AG04450 (cell line): Measurements from ENCODE around the gene SAMD11. TPM values are rescaled to one million over a fixed set of nuclear protein-coding genes. Genes with fewer than 3 reads are reported as not detected.
"Not testable (repeated sequence)": the region's sequence is repeated elsewhere in the genome, so short reads cannot be mapped to it uniquely, and the experiment has no call there.

ENCODE experiments used
- CTCF ChIA-PET: fragments of 300-600, 350-600 bp; formaldehyde crosslinking; extraction: SDS; loops from one replicate; lab custom pipeline; 2022; ENCODE audit warnings: antibody characterized with exemption, inconsistent platforms; lab: Charles Lee
- POLR2A ChIA-PET: fragments of 350-600 bp; formaldehyde crosslinking; extraction: SDS; loops from one replicate; lab custom pipeline; 2021; ENCODE audit warnings: antibody characterized with exemption, inconsistent platforms; lab: Yijun Ruan, JAX
- DNase-seq: peaks from one replicate; pipeline ENCODE4 v3.0.0-alpha.2; 2011; ENCODE audit warnings: low read depth, low spot score
- H3K27ac ChIP-seq: one replicate; pipeline ENCODE4 v1.5.1; 2012; ENCODE audit warnings: low read depth, low read length, control low read depth
- H3K27me3 ChIP-seq: one replicate; pipeline ENCODE4 v1.6.0; 2012; ENCODE audit warnings: low read length; ENCODE audit not compliant: control insufficient read depth, insufficient read depth
- H3K4me3 ChIP-seq: 2 replicates; pipeline ENCODE4 v1.5.1; 2011; ENCODE audit warnings: mild to moderate bottlenecking, low read depth, low read length, control low read depth
- H3K9me3 ChIP-seq: 2 replicates; pipeline ENCODE4 v1.5.1; 2012; ENCODE audit warnings: low read length; ENCODE audit not compliant: control insufficient read depth, insufficient read depth
- polyA plus RNA-seq: library from polyadenylated mRNA; depleted of rRNA; stranded (reverse); fragments of >200 nt; gene quantifications from 2 replicates; pipeline ENCODE4 v1.2.3, GENCODE V29; 2011
- TF ChIP-seq, protein P1 (sequence below): IDR thresholded peaks from 2 replicates; pipeline ENCODE4 v1.5.1; 2011; ENCODE audit warnings: low read depth, low read length, control low read depth, inconsistent platforms

Gene SAMD11
- polyA plus RNA-seq, 1 experiment: 1.6 TPM

DNA sequence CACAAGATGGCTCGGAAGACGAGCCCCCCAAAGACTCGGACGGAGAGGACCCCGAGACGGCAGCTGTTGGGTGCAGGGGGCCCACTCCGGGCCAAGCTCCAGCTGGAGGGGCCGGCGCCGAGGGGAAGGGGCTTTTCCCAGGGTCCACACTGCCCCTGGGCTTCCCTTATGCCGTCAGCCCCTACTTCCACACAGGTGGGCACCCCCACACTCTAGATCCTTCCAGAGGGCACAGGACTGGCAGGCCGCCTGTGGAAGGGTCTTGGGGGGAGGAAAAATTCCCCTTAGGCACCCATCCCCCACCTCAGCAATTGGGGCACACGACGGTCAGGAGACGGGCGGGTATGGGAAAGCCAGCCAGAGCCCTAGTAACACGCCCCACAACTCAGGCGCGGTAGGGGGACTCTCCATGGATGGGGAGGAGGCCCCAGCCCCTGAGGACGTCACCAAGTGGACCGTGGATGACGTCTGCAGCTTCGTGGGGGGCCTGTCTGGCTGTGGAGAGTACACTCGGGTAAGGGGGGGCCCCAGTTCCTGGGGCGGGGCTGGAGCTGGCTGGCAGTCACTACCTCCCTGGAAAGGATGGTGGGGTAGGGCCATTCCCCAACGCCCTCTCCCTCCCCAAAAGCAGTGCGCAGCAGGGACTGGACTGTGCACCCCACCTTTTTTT lies 19.3 kb downstream of the SAMD11 start:
- no peak for DNase-seq
- Histone ChIP-seq H3K4me3 (peak overlapping the region; percentile 35), H3K27ac (no peak overlapping the region), H3K27me3 (no peaks in the 10 kb centered on the region), H3K9me3 (no peaks in the 10 kb centered on the region; the same call in 1 of the 2 replicates)
- TF ChIP-seq, protein P1, sequence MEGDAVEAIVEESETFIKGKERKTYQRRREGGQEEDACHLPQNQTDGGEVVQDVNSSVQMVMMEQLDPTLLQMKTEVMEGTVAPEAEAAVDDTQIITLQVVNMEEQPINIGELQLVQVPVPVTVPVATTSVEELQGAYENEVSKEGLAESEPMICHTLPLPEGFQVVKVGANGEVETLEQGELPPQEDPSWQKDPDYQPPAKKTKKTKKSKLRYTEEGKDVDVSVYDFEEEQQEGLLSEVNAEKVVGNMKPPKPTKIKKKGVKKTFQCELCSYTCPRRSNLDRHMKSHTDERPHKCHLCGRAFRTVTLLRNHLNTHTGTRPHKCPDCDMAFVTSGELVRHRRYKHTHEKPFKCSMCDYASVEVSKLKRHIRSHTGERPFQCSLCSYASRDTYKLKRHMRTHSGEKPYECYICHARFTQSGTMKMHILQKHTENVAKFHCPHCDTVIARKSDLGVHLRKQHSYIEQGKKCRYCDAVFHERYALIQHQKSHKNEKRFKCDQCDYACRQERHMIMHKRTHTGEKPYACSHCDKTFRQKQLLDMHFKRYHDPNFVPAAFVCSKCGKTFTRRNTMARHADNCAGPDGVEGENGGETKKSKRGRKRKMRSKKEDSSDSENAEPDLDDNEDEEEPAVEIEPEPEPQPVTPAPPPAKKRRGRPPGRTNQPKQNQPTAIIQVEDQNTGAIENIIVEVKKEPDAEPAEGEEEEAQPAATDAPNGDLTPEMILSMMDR: no peak
- ChIA-PET CTCF (interaction anchor here (0.7 kb wide), 1 partner anchor 38 kb away, joined by 3 read pairs; no protein-coding TSS in a partner anchor), POLR2A (interaction anchor here (0.6 to 1.7 kb wide), 8 partner anchors 9 to 895 kb away, joined by 3 to 12 read pairs (median 6); partner anchors contain the start of genes NOC2L, PLEKHN1 and SAMD11)

DNA sequence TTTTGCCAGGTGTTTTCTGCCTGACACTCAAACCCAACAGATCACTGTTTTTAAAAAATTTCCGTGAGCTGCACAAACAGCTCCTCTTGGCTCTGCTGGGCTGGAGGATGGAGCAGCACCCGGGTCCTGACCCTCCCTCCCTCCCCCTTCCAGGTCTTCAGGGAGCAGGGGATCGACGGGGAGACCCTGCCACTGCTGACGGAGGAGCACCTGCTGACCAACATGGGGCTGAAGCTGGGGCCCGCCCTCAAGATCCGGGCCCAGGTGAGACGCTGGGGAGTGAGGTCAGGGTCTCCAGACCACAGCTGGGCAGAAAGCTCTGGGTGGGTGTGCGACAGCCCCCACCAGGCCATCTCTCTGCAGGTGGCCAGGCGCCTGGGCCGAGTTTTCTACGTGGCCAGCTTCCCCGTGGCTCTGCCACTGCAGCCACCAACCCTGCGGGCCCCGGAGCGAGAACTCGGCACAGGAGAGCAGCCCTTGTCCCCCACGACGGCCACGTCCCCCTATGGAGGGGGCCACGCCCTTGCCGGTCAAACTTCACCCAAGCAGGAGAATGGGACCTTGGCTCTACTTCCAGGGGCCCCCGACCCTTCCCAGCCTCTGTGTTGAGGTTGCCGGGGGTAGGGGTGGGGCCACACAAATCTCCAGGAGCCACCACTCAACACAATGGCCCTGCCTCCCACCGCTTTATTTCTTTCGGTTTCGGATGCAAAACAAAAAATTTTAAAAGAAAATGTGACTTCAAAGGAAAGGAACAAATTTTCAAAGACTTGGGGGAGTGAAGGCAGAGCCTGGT lies 20.0 kb downstream of the SAMD11 start:
- no peak for DNase-seq
- TF ChIP-seq, protein P1: no peak
- Histone ChIP-seq H3K9me3 (no peaks in the 10 kb centered on the region; the same call in 1 of the 2 replicates), H3K27ac (peak overlapping the region; percentile 87), H3K27me3 (no peaks in the 10 kb centered on the region), H3K4me3 (no peak overlapping the region)
- ChIA-PET CTCF (interaction anchor here (1.4 kb wide), 1 partner anchor 39 kb away, joined by 4 read pairs; no protein-coding TSS in a partner anchor), POLR2A (interaction anchor here (0.6 to 1.7 kb wide), 5 partner anchors 23 to 894 kb away, joined by 3 to 12 read pairs (median 9); partner anchors contain the start of gene PLEKHN1)

DNA sequence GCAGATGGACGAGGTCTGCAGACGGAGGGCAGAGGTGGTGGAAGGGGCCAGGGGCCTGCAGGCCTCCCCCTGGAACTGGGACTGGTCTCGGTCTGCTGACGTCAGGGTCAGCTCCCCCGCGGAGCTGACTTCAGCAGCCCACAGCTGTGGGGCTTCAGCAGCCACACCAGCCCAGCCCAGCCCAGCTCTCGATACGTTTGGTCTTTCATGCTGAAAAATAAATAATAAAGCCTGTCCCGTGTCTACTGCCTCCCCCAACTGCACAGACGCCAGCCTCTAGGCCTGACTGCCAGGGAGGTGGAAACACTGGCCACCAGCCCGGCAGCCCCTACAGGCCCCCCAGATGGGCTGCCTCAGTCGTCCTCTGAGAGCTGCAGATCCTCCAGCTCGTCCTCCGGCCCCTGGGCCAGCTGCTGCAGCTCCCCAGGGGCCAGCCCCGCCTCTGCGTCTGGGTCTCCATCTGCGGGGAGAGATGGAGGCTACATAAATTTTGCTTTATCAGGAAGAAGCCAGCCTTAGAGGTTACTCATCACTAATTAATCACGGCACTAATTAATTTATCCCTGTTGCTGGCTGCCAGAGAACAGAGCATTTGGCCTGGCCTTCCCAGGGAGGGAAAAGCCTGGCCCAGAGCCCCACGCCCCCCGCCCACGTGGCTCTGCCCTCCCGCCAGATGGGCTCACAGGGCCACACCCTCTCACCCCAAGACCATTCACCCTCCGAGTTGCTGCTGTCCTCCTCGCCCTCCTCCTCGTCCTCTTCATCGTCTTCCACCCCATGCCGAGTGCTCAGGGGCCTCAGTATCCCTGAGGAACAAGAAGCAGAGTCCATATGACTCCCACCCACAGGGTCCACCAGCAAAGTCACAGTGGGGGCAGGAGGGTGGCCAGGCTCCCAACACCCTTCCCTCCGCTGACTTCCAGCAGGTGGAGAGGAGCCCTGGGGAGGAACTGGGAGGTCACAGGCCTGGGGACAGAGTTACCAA lies 20.9 kb downstream of the SAMD11 start:
- CTCF ChIA-PET: interaction anchor here (1.4 kb wide), 1 partner anchor 40 kb away, joined by 4 read pairs; no protein-coding TSS in a partner anchor
- H3K4me3 ChIP-seq: no peak overlapping the region
- H3K27ac ChIP-seq: peak overlapping the region; percentile 87
- H3K9me3 ChIP-seq: no peaks in the 10 kb centered on the region; the same call in 1 of the 2 replicates
- TF ChIP-seq, protein P1: no peak
- no peaks in the 10 kb centered on the region for H3K27me3 ChIP-seq
- DNase-seq: peak; percentile 55
- POLR2A ChIA-PET: interaction anchor here (0.7 to 1.7 kb wide), 2 partner anchors 22 to 40 kb away, joined by 3 to 12 read pairs; partner anchors contain the start of gene PLEKHN1

DNA sequence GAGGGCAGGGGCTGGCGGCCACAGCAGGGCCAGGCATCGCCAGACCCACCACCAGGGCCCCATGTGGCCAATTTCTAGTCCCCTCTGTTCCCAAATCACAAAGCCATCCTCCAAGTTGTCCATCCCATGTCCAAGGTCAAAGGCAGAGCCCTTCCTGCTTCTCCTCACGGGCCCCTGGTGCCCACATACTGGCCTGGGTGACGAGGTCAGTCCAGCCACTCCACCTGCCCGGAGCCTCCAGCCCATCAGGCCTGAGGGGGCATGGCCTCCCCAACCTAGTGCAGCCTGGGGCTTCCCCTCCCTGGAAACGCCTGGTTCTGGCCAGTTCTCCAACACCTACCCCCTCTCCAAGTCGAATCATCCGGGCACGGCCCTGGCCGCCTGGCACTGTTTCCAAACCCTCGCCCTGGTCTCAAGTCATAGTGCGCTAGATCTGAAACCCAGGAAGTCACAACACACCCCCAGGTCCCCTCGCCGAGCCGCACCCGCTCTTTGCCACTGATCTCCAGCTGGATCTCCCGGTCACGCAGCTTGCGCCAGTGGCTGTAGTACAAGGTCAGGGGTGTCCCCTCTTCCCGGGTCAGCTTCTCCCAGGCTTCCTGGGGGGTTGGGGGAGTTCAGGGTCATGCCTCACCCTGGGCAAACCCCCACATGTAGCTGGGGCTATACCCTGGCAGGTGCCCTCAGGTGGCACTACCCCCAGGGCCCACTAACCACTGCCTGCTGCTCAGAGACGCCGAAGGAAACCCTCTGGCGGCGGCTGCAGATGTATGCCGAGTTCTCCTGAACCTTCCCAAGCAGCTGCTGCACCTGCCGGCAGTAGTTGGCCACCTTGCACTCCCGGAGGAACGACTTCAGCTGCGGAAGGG lies 22.2 kb downstream of the SAMD11 start:
- H3K27ac ChIP-seq: no peak overlapping the region
- POLR2A ChIA-PET: no interaction called here

GRCh38 chr1:946811-947210 lies 23.1 kb downstream of the SAMD11 start:
- POLR2A ChIA-PET, DNase-seq, H3K27me3 ChIP-seq, H3K9me3 ChIP-seq, H3K4me3 ChIP-seq, H3K27ac ChIP-seq: not testable (repeated sequence)
- CTCF ChIA-PET: interaction anchor here (1.0 kb wide), 1 partner anchor 78 kb away, joined by 3 read pairs; no protein-coding TSS in a partner anchor

More for the DNA sequence above, 22.2 kb downstream of the SAMD11 start:
- Histone ChIP-seq H3K9me3 (no peaks in the 10 kb centered on the region; the same call in 1 of the 2 replicates), H3K4me3 (no peak overlapping the region), H3K27me3 (no peaks in the 10 kb centered on the region)
- CTCF ChIA-PET: interaction anchor here (1.0 kb wide), 1 partner anchor 77 kb away, joined by 3 read pairs; no protein-coding TSS in a partner anchor
- DNase-seq: no peak
- TF ChIP-seq, protein P1: no peak
